OCI-LY3 (cell line): ENCODE measurements around the gene GTF2H1.
A peak's percentile ranks its signal among the peaks of the same experiment; 100 is the strongest.

ENCODE experiments used
- H2AFZ ChIP-seq: fragments of 200-600, 300-600 bp; shearing (Covaris generic); 2 replicates; pipeline ENCODE4 v1.6.0; 2014; ENCODE audit warnings: antibody characterized with exemption, low read depth, low read length
- H3K27ac ChIP-seq: fragments of 200-600, 300-600 bp; sonication (generic); 2 replicates; pipeline ENCODE4 v1.5.1; 2014; ENCODE audit warnings: mild to moderate bottlenecking, low read length, moderate library complexity, mixed read lengths
- H3K27me3 ChIP-seq: fragments of 200-600, 300-600 bp; sonication (generic); 2 replicates; pipeline ENCODE4 v1.6.1; 2014; ENCODE audit warnings: low read depth, low read length, mixed read lengths
- H3K36me3 ChIP-seq: fragments of 200-600, 300-600 bp; sonication (generic); replicated peaks from 2 replicates; pipeline ENCODE3; 2014; ENCODE audit warnings: low read depth, low read length, mixed read lengths
- H3K4me1 ChIP-seq: fragments of 300-600, 200-600 bp; sonication (generic); 2 replicates; pipeline ENCODE4 v1.6.1; 2014; ENCODE audit warnings: low read length, mixed read lengths
- H3K4me2 ChIP-seq: fragments of 200-600, 300-600 bp; sonication (generic); 2 replicates; pipeline ENCODE4 v1.6.1; 2014; ENCODE audit warnings: low read length, mixed read lengths
- H3K4me3 ChIP-seq: fragments of 300-600, 200-600 bp; sonication (generic); 2 replicates; pipeline ENCODE4 v1.5.1; 2014; ENCODE audit warnings: antibody characterized with exemption, mild to moderate bottlenecking, low read length, moderate library complexity
- H3K79me2 ChIP-seq: fragments of 300-600, 200-600 bp; shearing (Covaris generic); 2 replicates; pipeline ENCODE4 v1.6.1; 2014; ENCODE audit warnings: mild to moderate bottlenecking, low read length, mixed read lengths
- H3K9ac ChIP-seq: fragments of 300-600, 200-600 bp; shearing (Covaris generic); 2 replicates; pipeline ENCODE4 v1.6.0; 2014; ENCODE audit warnings: mild to moderate bottlenecking, low read length, moderate library complexity
- H3K9me3 ChIP-seq: fragments of 200-600, 300-600 bp; shearing (Covaris generic); 2 replicates; pipeline ENCODE4 v1.6.1; 2014; ENCODE audit warnings: low read length, mixed read lengths; ENCODE audit not compliant: insufficient read depth
- H4K20me1 ChIP-seq: fragments of 200-600, 300-600 bp; sonication (generic); 2 replicates; pipeline ENCODE4 v1.6.1; 2016; ENCODE audit warnings: low read length, mixed read lengths; ENCODE audit not compliant: insufficient read depth
- EZH2phosphoT487 ChIP-seq: fragments of 200-600 bp; shearing (Covaris generic); IDR thresholded peaks from 2 replicates; pipeline ENCODE4 v1.6.1; 2018; ENCODE audit warnings: antibody characterized with exemption, mixed run types, low read depth
- TF ChIP-seq, protein P1 (sequence below): fragments of 200-600, 300-600 bp; sonication (generic); IDR thresholded peaks from 2 replicates; pipeline ENCODE4 v1.5.1; 2014; ENCODE audit warnings: antibody characterized with exemption, low read length, low read depth

The GTF2H1 gene

DNA sequence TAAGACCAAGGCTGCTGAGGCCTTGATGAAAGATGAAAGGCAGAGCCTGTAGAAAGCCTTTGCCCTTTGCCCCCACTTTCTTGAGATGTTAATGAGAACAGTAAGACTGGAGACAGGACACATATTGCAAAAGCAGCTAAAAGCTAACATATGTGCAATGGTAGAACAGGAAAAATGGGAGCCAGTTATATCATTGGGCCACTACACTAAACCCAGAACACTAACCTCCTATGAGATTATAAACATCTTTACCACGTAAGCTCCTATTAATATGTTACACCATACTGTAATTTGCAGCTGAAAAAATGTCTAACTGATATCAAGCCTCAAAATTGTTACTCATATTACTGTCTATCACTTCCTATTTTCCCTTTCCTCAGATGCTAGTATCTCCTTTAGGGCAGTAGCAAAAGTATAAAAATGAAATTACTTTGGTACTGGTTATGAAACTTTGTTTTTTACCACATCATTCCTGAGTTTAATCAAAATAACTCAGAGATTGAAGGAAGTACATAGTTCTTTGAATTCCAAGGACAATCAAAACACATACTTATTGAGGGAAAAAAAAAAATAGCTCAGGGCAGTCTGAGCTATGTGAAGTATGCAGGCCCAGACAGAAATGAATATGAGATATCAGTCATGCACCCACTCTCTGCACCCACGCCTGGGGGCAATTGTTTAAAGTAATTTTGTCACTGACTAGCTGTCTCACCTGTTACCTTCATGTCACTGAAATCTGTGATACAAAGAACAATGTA lies 9.5 kb upstream of the GTF2H1 start:
- no peak overlapping the region for H2AFZ ChIP-seq
- H3K4me2 ChIP-seq, result peak overlapping the region; percentile 62
- H4K20me1 ChIP-seq, result 0 out of 2 replicates have a peak, but pooled peaks cover 8% of the 10 kb centered on the region
- H3K27me3 ChIP-seq, result no peaks in the 10 kb centered on the region
- H3K4me1 ChIP-seq, result peaks cover 57% of the 10 kb centered on the region
- TF ChIP-seq EZH2phosphoT487, result no peak
- TF ChIP-seq, protein P1, sequence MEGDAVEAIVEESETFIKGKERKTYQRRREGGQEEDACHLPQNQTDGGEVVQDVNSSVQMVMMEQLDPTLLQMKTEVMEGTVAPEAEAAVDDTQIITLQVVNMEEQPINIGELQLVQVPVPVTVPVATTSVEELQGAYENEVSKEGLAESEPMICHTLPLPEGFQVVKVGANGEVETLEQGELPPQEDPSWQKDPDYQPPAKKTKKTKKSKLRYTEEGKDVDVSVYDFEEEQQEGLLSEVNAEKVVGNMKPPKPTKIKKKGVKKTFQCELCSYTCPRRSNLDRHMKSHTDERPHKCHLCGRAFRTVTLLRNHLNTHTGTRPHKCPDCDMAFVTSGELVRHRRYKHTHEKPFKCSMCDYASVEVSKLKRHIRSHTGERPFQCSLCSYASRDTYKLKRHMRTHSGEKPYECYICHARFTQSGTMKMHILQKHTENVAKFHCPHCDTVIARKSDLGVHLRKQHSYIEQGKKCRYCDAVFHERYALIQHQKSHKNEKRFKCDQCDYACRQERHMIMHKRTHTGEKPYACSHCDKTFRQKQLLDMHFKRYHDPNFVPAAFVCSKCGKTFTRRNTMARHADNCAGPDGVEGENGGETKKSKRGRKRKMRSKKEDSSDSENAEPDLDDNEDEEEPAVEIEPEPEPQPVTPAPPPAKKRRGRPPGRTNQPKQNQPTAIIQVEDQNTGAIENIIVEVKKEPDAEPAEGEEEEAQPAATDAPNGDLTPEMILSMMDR, result no peak
- H3K27ac ChIP-seq, result peak overlapping the region; percentile 90
- peak overlapping the region; percentile 23; the same call in 1 of the 2 replicates for H3K9ac ChIP-seq
- peaks cover 52% of the 10 kb centered on the region for H3K79me2 ChIP-seq
- no peaks in the 10 kb centered on the region for H3K9me3 ChIP-seq
- peaks cover 49% of the 10 kb centered on the region for H3K36me3 ChIP-seq
- peak overlapping the region; percentile 26; the same call in 1 of the 2 replicates for H3K4me3 ChIP-seq

DNA sequence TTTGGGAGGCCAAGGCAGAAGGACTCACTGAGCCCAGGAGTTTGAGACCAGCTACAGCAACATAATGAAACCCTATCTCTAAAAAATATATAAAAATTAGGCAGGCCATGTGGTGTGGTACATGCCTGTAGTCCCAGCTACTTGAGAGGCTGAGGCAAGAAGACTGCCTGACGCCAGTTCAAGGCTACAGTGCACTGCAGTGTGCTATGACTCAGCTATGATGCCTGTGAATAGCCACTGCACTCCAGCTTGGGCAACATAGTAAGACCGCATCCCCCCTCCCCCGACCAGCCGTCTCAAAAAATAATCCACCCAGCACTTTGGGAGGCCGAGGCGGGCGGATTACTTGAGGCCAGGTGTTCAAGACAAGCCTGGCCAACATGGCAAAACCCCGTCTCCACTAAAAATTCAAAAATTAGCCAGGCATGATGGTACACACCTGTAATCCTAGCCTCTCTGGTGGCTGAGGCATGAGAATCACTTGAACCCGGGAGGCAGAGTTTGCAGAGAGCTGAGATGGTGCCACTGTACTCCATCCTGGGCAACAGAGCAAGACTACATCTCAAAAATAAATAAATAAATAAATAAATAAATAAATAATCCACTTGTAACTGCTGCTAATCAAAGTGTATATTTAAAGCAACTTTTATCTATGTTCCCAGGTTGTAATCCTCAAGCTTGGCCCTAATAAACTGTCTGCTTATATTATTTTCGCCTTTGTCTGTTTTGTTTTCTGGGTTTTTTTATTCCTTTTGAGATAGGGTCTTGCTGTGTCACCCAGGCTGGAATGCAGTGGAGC lies 8.2 kb upstream of the GTF2H1 start:
- TF ChIP-seq EZH2phosphoT487, result no peak
- Histone ChIP-seq H3K4me2 (no peak overlapping the region), H3K79me2 (peaks cover 65% of the 10 kb centered on the region), H4K20me1 (peaks cover 13% of the 10 kb centered on the region; the same call in 1 of the 2 replicates), H3K4me3 (no peak overlapping the region), H3K9ac (no peak overlapping the region), H3K27me3 (no peaks in the 10 kb centered on the region), H3K4me1 (peaks cover 60% of the 10 kb centered on the region), H3K9me3 (no peaks in the 10 kb centered on the region), H3K27ac (no peak overlapping the region), H3K36me3 (peaks cover 39% of the 10 kb centered on the region), H2AFZ (no peak overlapping the region)

DNA sequence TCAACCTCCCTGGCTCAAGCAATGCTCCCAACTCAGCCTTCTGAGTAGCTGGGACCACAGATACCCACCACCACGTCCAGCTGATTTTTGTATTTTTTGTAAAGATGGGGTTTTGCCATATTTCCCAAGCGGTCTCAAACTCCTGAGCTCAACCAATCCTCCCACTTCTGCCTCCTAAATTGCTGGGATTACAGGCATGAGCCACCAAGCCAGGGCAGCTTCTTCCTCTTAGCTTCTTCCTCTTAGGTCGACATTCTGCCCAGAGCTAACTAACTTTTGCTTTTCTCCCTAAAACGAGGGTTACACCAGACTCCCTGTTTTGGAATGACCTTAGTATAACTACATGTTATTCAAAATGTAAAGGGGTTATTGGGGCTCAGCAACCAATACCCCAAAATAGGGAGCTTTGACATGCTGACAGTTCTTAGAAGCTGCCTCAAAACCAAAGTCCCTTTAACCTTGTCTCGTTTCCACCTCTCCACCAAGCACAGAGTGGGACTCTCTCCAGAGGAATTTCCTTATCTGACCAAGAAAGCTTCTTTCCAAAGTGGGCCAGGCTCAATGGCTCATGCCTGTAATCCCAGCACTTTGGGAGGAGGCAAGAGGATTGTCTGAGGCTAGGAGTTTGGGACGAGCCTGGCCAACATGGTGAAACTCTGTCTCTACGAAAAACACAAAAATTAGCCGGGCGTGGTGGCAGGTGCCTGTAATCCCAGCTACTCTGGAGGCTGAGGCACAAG lies 7.4 kb upstream of the GTF2H1 start:
- H3K9ac ChIP-seq, result no peak overlapping the region

DNA sequence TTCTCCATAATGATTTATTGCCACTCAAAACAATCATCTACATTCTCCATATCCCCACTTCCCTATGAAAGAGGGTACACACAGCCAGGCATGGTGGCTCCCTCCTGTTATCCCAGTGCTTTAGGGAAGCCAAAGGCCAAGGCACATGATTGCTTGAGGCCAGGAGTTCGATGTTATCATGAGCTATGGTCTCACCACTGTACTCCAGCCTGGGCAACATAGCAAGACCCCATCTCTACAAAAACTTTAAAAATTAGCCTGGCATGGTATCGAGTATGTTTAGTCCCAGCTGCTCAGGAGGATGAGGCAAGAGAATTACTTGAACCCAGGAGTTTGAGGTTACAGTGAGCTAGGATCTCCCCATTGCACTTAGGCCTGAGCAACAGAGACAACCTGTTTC lies 6.5 kb upstream of the GTF2H1 start:
- Histone ChIP-seq H3K27me3 (no peaks in the 10 kb centered on the region), H3K9me3 (no peaks in the 10 kb centered on the region), H2AFZ (no peak overlapping the region), H3K36me3 (peaks cover 32% of the 10 kb centered on the region), H3K27ac (no peak overlapping the region), H3K79me2 (peaks cover 83% of the 10 kb centered on the region), H3K4me3 (no peak overlapping the region), H3K9ac (no peak overlapping the region), H3K4me1 (peaks cover 66% of the 10 kb centered on the region), H4K20me1 (peaks cover 22% of the 10 kb centered on the region; the same call in 1 of the 2 replicates), H3K4me2 (no peak overlapping the region)
- no peak for TF ChIP-seq EZH2phosphoT487
- TF ChIP-seq, protein P1, result no peak

More for the DNA sequence above, 7.4 kb upstream of the GTF2H1 start:
- peaks cover 21% of the 10 kb centered on the region; the same call in 1 of the 2 replicates for H4K20me1 ChIP-seq
- peaks cover 73% of the 10 kb centered on the region for H3K79me2 ChIP-seq
- H3K9me3 ChIP-seq, result no peaks in the 10 kb centered on the region
- H3K4me1 ChIP-seq, result peaks cover 66% of the 10 kb centered on the region
- H3K4me2 ChIP-seq, result peak overlapping the region; percentile 20; the same call in 1 of the 2 replicates
- TF ChIP-seq, protein P1, result no peak
- TF ChIP-seq EZH2phosphoT487, result no peak
- H3K36me3 ChIP-seq, result peaks cover 36% of the 10 kb centered on the region
- H3K27ac ChIP-seq, result peak overlapping the region; percentile 18
- no peaks in the 10 kb centered on the region for H3K27me3 ChIP-seq
- no peak overlapping the region for H3K4me3 ChIP-seq
- H2AFZ ChIP-seq, result no peak overlapping the region
